ENCODE results near the gene PARD3. TPM values are rescaled to one million over a fixed set of nuclear protein-coding genes. Genes with fewer than 3 reads are reported as not detected.

The PARD3 gene
- total and polyA plus RNA-seq, 2 donors (not counting 3 experiments of a cell fraction or from before 2014, with no cell fraction given), result 7.3 to 24.1 TPM

GRCh38 chr10:34406463-34407323, 408.4 kb downstream of the PARD3 start:
- dilution Hi-C loops (cut with MboI; ENCODE audit: extremely low pct_ligation_motif_present, low sequenced_read_pairs) (no loop called here), intact Hi-C loops (cut with micrococcal nuclease) (loop anchor here (2.0 to 5.0 kb wide), 3 partner anchors 114 to 1076 kb away; no protein-coding TSS in a partner anchor)
- POLR2A ChIA-PET, result no interaction called here
- H3K9ac ChIP-seq (replicated peaks; ENCODE audit: extremely low read depth, insufficient read depth, low read length), result no peak overlapping the region
- H3K9me1 ChIP-seq (replicated peaks; ENCODE audit: control insufficient read depth, extremely low read depth, insufficient read depth, low read length), result no peaks in the 10 kb centered on the region
- no peaks in the 10 kb centered on the region for H3K36me3 ChIP-seq (ENCODE audit: control insufficient read depth in 2 of 2, extremely low read depth in 1 of 2, insufficient read depth in 2 of 2, low read length in 2 of 2)
- H4K20me1 ChIP-seq (replicated peaks; ENCODE audit: control insufficient read depth, extremely low read depth, insufficient read depth, low read length), result no peaks in the 10 kb centered on the region
- BruUV-seq (replicated peaks), result no TSS peak
- H3K27me3 ChIP-seq (ENCODE audit: control insufficient read depth in 2 of 2, insufficient read depth in 2 of 2, low read length in 2 of 2), result no peaks in the 10 kb centered on the region
- H2AFZ ChIP-seq (ENCODE audit: low read depth, low read length), result no peak overlapping the region
- no peaks in the 10 kb centered on the region for H3K9me3 ChIP-seq (replicated peaks; ENCODE audit: control insufficient read depth, insufficient read depth, low read length)
- DNase-seq (ENCODE audit: low read depth, low spot score), result no peak
- peaks cover 24% of the 10 kb centered on the region for H3K4me1 ChIP-seq (ENCODE audit: control insufficient read depth, extremely low read depth, insufficient read depth, low read length)
- peak overlapping the region; percentile 88 for H3K4me2 ChIP-seq (ENCODE audit: insufficient read depth, low read length)
- FAIRE-seq, result no peak
- CTCF ChIA-PET, result interaction anchor here (0.8 kb wide), 1 partner anchor 126 kb away, joined by 3 read pairs; no protein-coding TSS in a partner anchor
- TF ChIP-seq JUN (IDR thresholded peaks at IDR 0.05; ENCODE audit: borderline replicate concordance, insufficient read depth, insufficient read length, low read depth) (no peak), POLR2AphosphoS5 (IDR thresholded peaks at IDR 0.05; ENCODE audit: insufficient read depth, low read depth, low read length) (no peak), FOS (IDR thresholded peaks at IDR 0.05; ENCODE audit: borderline replicate concordance, insufficient read depth, low read length) (no peak), MYC (IDR thresholded peaks at IDR 0.05; ENCODE audit: low read depth, low read length) (no peak), EZH2 (IDR thresholded peaks at IDR 0.05; ENCODE audit: borderline replicate concordance, low read depth, low read length, severe bottlenecking) (no peak), GATA2 (IDR thresholded peaks at IDR 0.05; ENCODE audit: insufficient read depth, insufficient read length, low read depth, low read length) (no peak), POLR2A (IDR thresholded peaks at IDR 0.05; ENCODE audit: low read depth, low read length) (no peak), MAX (IDR thresholded peaks at IDR 0.05; ENCODE audit: insufficient read depth, insufficient read length) (no peak), CTCF (IDR thresholded peaks at IDR 0.05; ENCODE audit: extremely low read depth in 1 of 2, insufficient read depth in 1 of 2, low read depth in 1 of 2, low read length in 2 of 2) (no peak)
- H3K27ac ChIP-seq (ENCODE audit: insufficient read depth, low read depth, low read length), result peak overlapping the region; percentile 55
- no peaks in the 10 kb centered on the region for H3K79me2 ChIP-seq (ENCODE audit: control insufficient read depth, insufficient read depth, low read length)
- H3K4me3 ChIP-seq (replicated peaks in 1 of 3; ENCODE audit: insufficient read depth in 1 of 3, low read depth in 1 of 3, low read length in 3 of 3), result peak overlapping the region in 1 of 3 experiments; percentile 22
